ENCODE results near the gene DIP2C.

Gene DIP2C

DNA sequence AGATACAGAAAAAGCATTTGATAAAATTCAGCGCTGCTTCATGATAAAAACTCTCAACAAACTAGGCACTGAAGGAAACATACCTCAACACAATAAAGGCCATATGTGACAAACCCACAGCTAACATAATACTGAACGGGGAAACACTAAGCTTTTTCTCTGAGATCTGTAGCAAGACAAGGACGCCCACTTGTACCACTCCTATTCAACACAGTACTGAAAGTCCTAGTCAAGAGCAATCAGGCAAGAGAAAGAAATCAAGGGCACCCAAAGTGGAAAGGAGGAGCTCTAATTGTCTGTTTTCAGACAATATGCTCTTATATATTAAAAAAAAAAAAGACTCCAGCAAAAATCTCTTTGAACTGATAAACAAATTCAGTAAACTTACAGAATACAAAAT is 13.3 kb downstream of the DIP2C start:
- no peak for DNase-seq (ENCODE audit: low read depth in 3 of 3)

- no peak for DNase-seq (ENCODE audit: low read depth in 3 of 3)
Measured at GRCh38 chr10:675532-675931, 13.9 kb downstream of the DIP2C start.

- DNase-seq (ENCODE audit: low read depth in 3 of 3): no peak
Measured at GRCh38 chr10:673492-673891, 16.0 kb downstream of the DIP2C start.

GRCh38 chr10:672992-673391 is 16.5 kb downstream of the DIP2C start:
- no peak for DNase-seq (ENCODE audit: low read depth in 3 of 3)

- DNase-seq (ENCODE audit: low read depth in 3 of 3): no peak
Measured at GRCh38 chr10:672203-672602, 17.3 kb downstream of the DIP2C start.

- DNase-seq (ENCODE audit: low read depth in 3 of 3): no peak
Measured at GRCh38 chr10:670990-671389, 18.5 kb downstream of the DIP2C start.

- DNase-seq (ENCODE audit: low read depth in 3 of 3): no peak
Measured at GRCh38 chr10:670038-670437, 19.4 kb downstream of the DIP2C start.

DNA sequence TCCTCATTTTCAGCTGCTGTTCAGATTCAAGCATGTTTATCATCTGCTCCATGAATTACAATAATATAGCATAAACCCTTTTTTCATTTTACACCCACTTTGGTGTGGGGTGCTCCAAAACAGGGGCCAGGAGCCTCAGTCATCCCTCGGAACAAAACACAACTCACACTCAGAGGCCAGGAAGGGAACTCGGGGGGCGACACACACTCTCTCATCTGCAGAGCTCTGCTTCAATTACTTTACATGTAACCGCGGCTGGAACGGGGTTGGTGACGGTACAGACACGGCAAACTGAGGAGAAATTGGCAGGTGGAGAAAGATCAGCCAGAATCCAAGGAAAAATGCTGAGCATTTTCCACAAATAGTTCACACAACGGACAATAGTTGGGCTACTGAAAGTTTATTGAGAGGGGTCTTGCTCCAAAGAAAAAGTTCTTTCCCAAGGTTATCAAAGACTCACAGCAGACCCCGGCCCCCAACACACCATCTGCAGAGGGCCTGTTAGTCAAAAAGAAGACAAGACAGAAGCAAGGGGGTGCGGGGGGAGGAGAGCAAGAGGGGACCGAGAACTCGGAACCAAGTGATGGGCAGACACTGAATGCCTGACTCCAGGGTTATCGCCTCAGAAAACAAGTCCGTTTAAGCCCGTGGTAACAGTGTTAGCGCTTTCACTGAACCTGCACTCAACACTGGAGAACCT is 20.5 kb downstream of the DIP2C start:
- no peak for DNase-seq (ENCODE audit: low read depth in 3 of 3)

DNA sequence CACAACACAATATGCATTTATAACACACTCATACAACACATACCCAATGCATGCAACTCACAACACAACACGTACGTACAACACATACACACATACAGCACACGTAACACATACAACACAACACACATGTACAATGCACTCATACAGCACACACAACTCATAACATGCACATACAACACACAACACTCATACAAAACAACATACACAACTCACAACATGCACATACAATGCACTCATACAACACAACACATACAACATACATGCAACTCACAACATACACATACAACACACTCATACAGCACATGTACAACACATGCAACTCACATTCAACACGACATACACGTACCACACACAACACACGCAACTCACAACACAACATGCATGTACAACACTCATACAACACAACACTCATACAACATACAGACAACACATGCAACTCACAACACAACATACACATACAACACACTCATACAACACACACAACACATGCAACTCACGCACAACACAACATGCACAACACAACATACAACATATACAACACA is 21.8 kb downstream of the DIP2C start:
- DNase-seq (ENCODE audit: low read depth in 3 of 3): no peak

DNA sequence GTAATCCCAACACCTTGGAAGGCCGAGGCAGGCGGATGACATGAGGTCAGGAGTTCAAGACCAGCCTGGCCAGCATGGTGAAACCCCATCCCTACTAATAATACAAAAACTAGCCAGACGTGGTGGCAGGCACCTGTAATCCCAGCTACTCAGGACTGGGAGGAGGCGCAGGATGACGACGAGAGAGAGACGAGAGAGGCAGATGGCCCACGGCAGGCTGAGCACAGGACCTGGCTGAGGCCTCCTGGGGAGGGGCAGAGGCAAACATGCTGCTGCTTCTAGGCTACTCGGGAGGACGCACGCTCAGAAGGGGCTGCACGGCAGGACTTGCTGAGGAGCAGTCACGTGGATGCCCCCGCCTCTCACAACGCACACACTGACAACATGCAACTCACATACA is 22.4 kb downstream of the DIP2C start:
- DNase-seq (ENCODE audit: low read depth in 3 of 3): no peak

GRCh38 chr10:666237-667012 is 23.0 kb downstream of the DIP2C start:
- no peak for DNase-seq (ENCODE audit: low read depth in 3 of 3)

GRCh38 chr10:665579-666091 is 23.8 kb downstream of the DIP2C start:
- DNase-seq (ENCODE audit: low read depth in 3 of 3): no peak

GRCh38 chr10:664893-665292 is 24.6 kb downstream of the DIP2C start:
- DNase-seq (ENCODE audit: low read depth in 3 of 3): no peak

DNA sequence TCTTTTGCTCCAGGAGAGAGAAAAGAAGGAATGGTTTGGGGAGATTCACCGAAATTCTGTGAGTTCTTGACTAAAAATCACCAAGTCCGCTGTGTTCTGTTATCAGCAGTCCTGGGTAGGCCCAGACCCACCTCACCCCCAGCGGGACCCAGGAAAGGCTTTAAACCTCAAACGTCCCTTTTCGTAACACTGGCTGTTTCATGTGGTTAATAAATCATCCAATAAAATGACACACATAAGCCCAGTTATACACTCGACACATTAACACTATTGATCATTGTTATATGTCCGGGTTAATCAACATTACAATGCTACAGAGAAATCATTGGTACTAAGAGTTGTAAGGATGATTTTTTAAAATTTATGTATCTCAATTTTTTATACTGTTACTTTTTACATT is 25.2 kb downstream of the DIP2C start:
- no peak for DNase-seq (ENCODE audit: low read depth in 3 of 3)

- no peak for DNase-seq (ENCODE audit: low read depth in 3 of 3)
Measured at GRCh38 chr10:663831-664251, 25.6 kb downstream of the DIP2C start.

- no peak for DNase-seq (ENCODE audit: low read depth in 3 of 3)
Measured at GRCh38 chr10:663466-663751, 26.1 kb downstream of the DIP2C start.

DNA sequence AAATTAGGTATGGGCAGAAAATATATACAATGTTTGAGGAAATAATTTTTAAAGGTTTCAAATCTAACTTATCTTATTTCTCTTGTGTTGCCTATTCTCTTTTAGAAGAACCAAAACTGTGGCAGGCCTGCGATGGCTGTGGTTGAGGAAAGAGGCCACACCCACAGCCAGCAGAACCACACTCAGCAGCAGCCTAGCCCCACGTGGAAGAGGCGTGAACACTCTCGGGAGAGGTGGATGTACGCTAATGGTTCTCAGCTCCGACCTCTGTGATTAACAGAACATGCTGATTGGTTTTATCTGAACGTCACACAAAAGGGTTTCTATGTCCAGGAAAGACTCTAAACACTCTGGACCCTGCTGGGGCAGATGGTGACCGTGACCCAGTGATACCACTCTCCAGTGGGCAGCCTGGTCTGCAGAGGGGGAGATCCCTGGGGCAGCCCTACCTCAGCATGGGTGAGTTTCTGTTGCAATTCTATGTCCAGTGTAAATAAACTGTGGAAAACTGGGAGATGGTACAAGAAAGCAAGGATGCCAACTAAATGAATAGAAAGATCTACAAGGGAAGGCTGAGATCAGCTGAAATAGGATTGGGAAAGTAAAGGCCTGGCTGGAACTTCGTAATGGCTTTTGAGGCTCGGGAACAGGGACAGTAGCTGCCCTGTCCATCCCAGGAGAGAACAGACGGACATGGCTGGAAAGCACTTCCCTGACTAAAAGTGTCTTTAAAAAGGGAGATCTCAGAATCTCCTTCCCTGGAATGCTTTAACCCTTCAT is 26.6 kb downstream of the DIP2C start:
- no peak for DNase-seq (ENCODE audit: low read depth in 3 of 3)

DNA sequence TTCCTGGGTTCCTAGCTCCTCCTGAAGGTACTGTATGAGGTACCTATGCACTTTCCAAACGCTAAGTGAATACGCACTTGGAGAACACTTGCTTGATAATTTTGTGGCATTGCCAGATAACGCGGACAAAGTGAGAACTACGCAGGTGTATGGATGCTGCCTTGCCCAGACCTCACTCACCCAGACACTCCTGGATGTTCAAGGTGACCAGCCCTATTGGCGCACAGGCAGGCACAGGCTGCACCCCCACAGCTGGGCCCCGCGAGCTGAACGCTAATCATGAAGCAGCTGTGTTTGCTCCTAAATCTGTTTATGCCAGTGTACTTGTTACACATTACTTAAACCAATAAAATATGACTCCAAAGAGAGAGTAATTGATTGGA is 27.3 kb downstream of the DIP2C start:
- no peak for DNase-seq (ENCODE audit: low read depth in 3 of 3)

DNA sequence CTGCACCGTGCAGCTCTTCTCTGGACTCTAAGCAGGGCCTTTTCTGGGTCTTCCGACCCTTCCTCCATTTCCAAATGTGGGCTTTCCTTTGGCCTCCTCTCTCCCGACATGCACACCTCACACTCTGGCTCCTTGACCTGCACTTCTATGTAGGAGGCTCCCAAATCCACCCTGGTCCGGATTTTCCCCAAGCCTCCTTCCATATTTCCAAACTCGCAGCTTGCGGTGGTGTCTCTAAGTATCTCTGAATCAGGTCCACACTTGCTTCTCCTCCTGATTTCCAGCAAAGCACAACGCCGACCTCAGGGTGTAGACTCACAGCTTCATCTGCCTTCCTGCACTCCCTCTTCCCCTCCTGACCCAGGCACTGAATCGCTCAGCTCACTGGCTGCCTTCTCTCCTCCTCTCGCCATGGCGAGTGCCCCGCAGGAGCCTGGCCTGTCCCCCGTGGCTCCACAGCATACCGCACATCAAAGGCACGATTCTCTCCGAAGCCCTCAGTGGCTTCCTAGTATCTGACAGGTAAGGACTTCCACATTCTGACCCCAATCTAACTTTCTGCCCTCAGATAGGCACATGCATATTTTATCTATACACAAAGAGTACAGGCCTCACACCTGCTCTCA is 27.8 kb downstream of the DIP2C start:
- no peak for DNase-seq (ENCODE audit: low read depth in 3 of 3)

- DNase-seq (ENCODE audit: low read depth in 3 of 3): no peak
Measured at GRCh38 chr10:660970-661596, 28.4 kb downstream of the DIP2C start.

GRCh38 chr10:660413-660969 is 29.0 kb downstream of the DIP2C start:
- DNase-seq (ENCODE audit: low read depth in 3 of 3): no peak

All from stimulated activated CD4-positive, alpha-beta T cell treated with anti-CD3 and anti-CD28 coated beads, TNF-alpha, amount 100 ng/mL, for 24 hours (primary cell).